Measurements from ENCODE around the gene TERF2IP.
A peak's percentile ranks its signal among the peaks of the same experiment; 100 is the strongest.

Gene TERF2IP

DNA sequence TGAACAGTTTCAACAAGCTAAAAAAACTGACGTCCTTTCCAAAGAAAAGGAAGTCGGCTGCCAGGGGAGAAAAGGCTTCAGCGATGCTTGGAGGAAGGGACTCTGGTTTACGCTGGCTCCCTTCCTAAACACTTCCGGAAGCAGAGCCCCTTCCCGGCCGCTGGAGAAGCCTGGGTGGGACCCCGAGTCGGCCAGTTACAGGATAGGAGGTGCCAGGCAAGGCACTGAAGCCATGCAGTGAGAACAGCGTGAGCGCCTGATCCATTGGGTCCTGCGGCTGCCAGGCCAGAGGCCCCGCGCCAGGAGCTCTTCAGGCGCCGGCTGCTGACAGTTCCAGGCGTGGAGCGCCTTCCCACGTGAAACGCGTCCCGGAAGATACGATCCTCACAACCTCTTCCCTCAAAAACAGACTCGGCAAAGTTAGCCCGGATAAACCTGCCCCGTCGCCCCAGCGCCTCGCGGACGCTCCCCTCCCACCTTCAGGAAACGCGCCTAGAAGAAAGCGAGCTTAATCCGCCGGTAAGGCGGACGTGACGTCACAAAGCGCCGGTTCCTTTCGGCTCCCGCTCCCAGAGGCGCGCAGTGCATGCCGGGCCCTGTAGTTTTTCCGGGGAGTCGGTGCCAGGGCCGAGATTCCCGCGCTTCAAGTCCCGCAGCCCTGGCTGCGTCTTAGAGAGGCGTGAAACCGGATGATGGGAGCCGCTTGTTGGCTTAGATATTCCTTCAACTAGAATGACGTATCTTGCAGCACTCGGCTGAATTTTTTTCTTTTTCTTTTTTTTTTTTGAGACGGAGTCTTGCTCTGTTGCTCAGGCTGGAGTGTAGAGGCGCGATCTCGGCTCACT is 24.6 kb upstream of the TERF2IP start, which contains the start of gene ADAT1:
Gene ADAT1 (minus strand): TSS at position 521 of the 845 bp plus-strand sequence. CDS start 2,482 bp downstream, outside the sequence.
- TF ChIP-seq, protein P1, sequence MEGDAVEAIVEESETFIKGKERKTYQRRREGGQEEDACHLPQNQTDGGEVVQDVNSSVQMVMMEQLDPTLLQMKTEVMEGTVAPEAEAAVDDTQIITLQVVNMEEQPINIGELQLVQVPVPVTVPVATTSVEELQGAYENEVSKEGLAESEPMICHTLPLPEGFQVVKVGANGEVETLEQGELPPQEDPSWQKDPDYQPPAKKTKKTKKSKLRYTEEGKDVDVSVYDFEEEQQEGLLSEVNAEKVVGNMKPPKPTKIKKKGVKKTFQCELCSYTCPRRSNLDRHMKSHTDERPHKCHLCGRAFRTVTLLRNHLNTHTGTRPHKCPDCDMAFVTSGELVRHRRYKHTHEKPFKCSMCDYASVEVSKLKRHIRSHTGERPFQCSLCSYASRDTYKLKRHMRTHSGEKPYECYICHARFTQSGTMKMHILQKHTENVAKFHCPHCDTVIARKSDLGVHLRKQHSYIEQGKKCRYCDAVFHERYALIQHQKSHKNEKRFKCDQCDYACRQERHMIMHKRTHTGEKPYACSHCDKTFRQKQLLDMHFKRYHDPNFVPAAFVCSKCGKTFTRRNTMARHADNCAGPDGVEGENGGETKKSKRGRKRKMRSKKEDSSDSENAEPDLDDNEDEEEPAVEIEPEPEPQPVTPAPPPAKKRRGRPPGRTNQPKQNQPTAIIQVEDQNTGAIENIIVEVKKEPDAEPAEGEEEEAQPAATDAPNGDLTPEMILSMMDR (IDR thresholded peaks at IDR 0.05) = no peak
- DNase-seq = peak; percentile 97
- peaks cover 54% of the 10 kb centered on the region for H3K36me3 Mint-ChIP-seq (ENCODE audit: low read depth)
- H3K27me3 Mint-ChIP-seq (ENCODE audit: low read depth, poor library complexity) = no peaks in the 10 kb centered on the region
- H3K4me1 Mint-ChIP-seq = peaks cover 25% of the 10 kb centered on the region
- H3K4me3 Mint-ChIP-seq = peak within 1 kb of the TSS; percentile 97
- peak within 1 kb of the TSS; percentile 99 for H3K27ac Mint-ChIP-seq
- H3K9me3 Mint-ChIP-seq = no peaks in the 10 kb centered on the region

DNA sequence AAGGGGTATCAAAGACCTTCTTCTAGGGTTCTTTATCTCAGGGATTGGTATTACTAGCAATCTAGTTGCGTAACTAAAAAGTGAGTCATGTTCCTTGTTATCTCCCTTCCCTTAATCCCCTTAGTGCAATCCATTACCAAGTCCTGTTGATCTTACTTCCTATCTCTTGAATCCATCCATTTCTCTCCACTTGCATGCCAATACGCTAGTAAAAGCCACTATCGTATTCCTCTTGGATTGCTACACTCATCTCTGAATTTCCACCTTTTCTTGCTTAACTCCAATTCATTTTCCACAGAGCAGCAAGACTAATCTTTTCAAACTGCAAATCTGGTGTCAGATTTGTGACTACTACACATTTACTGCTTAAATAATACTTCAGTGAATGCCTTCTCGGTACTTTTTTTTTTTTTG is 22.6 kb upstream of the TERF2IP start:
- no peaks in the 10 kb centered on the region for H3K27me3 Mint-ChIP-seq (ENCODE audit: low read depth, poor library complexity)
- no peak for DNase-seq
- H3K27ac Mint-ChIP-seq = peak overlapping the region; percentile 74
- no peak overlapping the region for H3K4me3 Mint-ChIP-seq
- peaks cover 25% of the 10 kb centered on the region for H3K4me1 Mint-ChIP-seq
- H3K9me3 Mint-ChIP-seq = no peaks in the 10 kb centered on the region
- H3K36me3 Mint-ChIP-seq (ENCODE audit: low read depth) = peaks cover 60% of the 10 kb centered on the region
- TF ChIP-seq, protein P1 (IDR thresholded peaks at IDR 0.05) = no peak

DNA sequence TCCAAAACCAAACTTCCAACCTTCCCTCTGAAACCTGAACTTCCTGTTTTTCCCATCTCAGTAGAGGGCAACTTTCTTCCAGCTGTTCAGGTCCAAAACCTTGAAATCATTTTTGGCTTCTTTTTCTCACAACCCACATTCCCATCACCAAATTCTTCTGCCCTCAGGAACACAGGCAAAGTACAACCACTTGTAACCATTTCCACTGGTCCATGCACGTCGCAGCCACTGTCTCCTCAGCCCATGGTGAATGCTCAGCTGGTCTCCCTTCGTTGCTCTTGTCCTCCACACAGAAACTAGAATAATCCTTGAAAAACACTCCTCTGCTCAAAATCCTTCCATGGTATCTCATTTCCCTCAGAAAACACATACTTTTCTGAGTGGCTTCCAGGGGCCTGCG is 20.8 kb upstream of the TERF2IP start:
- TF ChIP-seq, protein P1 (IDR thresholded peaks at IDR 0.05) = no peak
- H3K27me3 Mint-ChIP-seq (ENCODE audit: low read depth, poor library complexity) = no peaks in the 10 kb centered on the region
- H3K27ac Mint-ChIP-seq = peak overlapping the region; percentile 86
- H3K4me1 Mint-ChIP-seq = peaks cover 8% of the 10 kb centered on the region
- no peak overlapping the region for H3K4me3 Mint-ChIP-seq
- DNase-seq = no peak
- peaks cover 63% of the 10 kb centered on the region for H3K36me3 Mint-ChIP-seq (ENCODE audit: low read depth)
- no peaks in the 10 kb centered on the region for H3K9me3 Mint-ChIP-seq

DNA sequence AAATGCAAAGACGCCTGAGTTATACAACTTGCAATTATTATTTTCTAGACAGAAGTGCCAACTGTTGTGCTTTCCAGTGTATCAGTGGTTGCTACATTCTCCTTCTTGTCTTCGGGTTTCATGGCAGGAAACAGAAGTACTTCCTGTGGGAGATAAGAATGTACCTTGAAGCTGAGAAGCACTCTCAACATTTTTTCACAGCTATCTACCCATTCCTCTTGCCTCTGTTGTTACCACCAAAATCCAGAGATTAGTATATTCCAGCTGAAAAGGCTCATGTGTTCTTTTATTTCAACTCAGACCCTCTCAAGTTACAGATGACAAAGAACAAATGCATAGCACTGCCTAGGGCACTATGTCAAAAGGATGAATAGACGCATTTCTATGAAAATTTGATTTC is 19.7 kb upstream of the TERF2IP start:
- Mint-ChIP-seq H3K4me3 (no peak overlapping the region), H3K27me3 (ENCODE audit: low read depth, poor library complexity) (no peaks in the 10 kb centered on the region), H3K9me3 (no peaks in the 10 kb centered on the region), H3K4me1 (no peaks in the 10 kb centered on the region), H3K27ac (no peak overlapping the region), H3K36me3 (ENCODE audit: low read depth) (peaks cover 71% of the 10 kb centered on the region)
- TF ChIP-seq, protein P1 (IDR thresholded peaks at IDR 0.05) = no peak
- DNase-seq = no peak

DNA sequence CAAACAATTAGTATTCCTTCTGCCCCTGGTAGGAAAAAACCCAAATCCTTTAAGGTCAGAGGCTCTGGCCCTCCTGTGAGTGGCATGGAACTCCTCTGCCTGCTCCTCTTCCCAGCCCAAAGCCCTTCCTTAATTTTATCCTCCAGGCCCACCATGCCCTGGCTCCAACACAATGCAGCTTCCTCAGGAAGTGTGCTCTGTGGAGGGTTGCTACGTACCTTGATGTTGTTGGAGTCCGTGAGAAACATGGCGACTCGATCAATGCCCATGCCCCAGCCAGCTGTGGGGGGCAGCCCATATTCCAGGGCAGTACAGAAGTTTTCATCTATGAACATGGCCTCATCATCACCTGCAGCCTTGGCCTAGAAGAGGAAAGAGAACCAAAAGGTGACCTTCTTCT is 19.2 kb upstream of the TERF2IP start:
- H3K9me3 Mint-ChIP-seq = no peaks in the 10 kb centered on the region
- peaks cover 75% of the 10 kb centered on the region for H3K36me3 Mint-ChIP-seq (ENCODE audit: low read depth)
- no peak for DNase-seq
- TF ChIP-seq, protein P1 (IDR thresholded peaks at IDR 0.05) = no peak
- no peak overlapping the region for H3K27ac Mint-ChIP-seq
- no peaks in the 10 kb centered on the region for H3K27me3 Mint-ChIP-seq (ENCODE audit: low read depth, poor library complexity)
- H3K4me3 Mint-ChIP-seq = no peak overlapping the region
- no peaks in the 10 kb centered on the region for H3K4me1 Mint-ChIP-seq

DNA sequence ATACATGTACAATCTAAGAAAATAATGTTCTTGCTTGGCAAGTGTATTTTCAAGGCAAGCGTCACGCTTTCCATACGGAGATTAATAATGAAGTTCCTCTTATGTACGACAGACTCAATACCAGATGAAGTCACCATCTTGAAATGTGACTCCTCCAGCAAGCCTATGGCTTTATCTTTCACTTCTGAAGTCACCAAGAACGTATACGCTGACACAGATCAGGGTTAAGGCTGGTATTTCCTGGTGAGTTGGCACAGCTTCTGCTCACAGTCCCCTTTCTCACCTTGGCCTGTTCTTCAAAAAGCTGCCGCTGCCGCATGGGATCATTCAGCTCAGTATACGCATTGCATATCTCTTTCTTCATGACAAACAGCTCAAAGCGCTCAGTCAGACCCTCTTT is 18.4 kb upstream of the TERF2IP start:
- Mint-ChIP-seq H3K27ac (peak overlapping the region; percentile 79), H3K27me3 (ENCODE audit: low read depth, poor library complexity) (no peaks in the 10 kb centered on the region), H3K4me1 (no peaks in the 10 kb centered on the region), H3K4me3 (no peak overlapping the region), H3K9me3 (no peaks in the 10 kb centered on the region), H3K36me3 (ENCODE audit: low read depth) (peaks cover 80% of the 10 kb centered on the region)
- TF ChIP-seq, protein P1 (IDR thresholded peaks at IDR 0.05) = no peak
- DNase-seq = no peak
